Left ventricle myocardium inferior (tissue), 1 donor: ENCODE results near the gene DAPK3. TPM values are rescaled to one million over a fixed set of nuclear protein-coding genes. Genes with fewer than 3 reads are reported as not detected.
"Not testable (repeated sequence)": the region's sequence is repeated elsewhere in the genome, so short reads cannot be mapped to it uniquely, and the experiment has no call there.

Source experiments
- DNase-seq: peaks from one replicate; pipeline ENCODE4 v3.0.0-alpha.2; 2020
- H3K27ac ChIP-seq: fragments of 200-600 bp; replicated peaks from 2 replicates; pipeline ENCODE4 v1.8.0; 2021
- H3K27me3 ChIP-seq: fragments of 200-600 bp; 2 replicates; pipeline ENCODE4 v1.8.0; 2021; ENCODE audit warnings: low read depth
- H3K36me3 ChIP-seq: fragments of 200-600 bp; 2 replicates; pipeline ENCODE4 v1.8.0; 2021
- H3K4me1 ChIP-seq: fragments of 200-600 bp; 2 replicates; pipeline ENCODE4 v1.8.0; 2021
- H3K4me3 ChIP-seq: fragments of 200-600 bp; 2 replicates; pipeline ENCODE4 v1.8.0; 2021; ENCODE audit warnings: mild to moderate bottlenecking, moderate library complexity
- H3K9me3 ChIP-seq: fragments of 200-600 bp; replicated peaks from 2 replicates; pipeline ENCODE4 v1.8.0; 2021
- intact Hi-C: fragments of 100-400 bp; cut with micrococcal nuclease; formaldehyde crosslinking; loops from one replicate; pipeline ENCODE4 v1.11.0; 2022
- total RNA-seq: library from RNA; stranded (reverse); fragmentation: NEBNext Ultra II Directional; extraction: Animal tissue kit (Norgen Biotek cat#: 25700); gene quantifications from one replicate; pipeline ENCODE4 v1.2.1, GENCODE V29; 2021
- TF ChIP-seq, protein P1 (sequence below): fragments of 200-600 bp; IDR thresholded peaks from 2 replicates; pipeline ENCODE4 v1.8.0; 2021; ENCODE audit warnings: antibody characterized with exemption, mild to moderate bottlenecking, borderline replicate concordance
- donor health status: DM: no; HTN: yes; CAD: no; lungs with severe emphysema.

Gene DAPK3
- total RNA-seq, 1 donor from 2014 or later: 74.6 TPM

DNA sequence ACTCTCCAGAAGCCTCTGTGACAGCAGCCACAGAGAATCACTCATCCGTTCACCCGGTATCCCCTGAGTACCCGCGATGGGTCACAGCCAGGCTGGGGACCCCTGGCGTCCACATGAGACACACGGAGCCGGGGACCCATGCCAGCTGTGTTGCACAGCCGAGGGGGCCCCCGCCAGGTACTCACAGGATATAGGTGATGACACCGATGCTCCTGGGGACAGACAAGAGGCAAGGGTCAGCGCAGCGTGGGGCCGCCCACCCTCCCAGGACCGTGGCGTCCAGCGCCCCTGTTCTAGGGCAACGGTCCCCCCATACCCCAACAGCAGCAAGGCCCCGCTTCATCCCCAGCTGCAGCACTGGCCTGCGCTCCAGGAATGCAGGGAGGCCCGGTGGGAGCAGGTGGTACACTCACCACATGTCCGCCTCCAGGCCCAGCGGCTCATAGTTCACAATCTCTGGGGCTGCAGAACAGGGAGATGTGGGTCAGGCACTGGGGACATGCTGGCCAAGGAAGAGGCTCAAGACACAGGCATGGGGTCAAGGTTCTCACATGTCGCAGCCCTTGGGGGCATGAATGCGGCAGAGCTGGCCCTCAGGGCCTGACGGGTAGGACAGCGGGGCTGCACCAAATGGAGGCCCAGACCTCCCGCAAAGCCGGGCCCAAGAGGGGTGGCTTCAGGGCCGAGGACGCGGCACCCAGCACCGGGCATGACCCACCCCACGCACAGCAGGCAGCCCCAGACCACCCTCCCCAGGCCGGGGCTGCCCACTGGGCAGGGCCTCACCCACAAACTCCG is 7.2 kb downstream of the DAPK3 start:
- peaks cover 95% of the 10 kb centered on the region for H3K36me3 ChIP-seq
- H3K27ac ChIP-seq: no peak overlapping the region
- DNase-seq: no peak
- H3K9me3 ChIP-seq: no peaks in the 10 kb centered on the region
- no peaks in the 10 kb centered on the region for H3K27me3 ChIP-seq
- H3K4me3 ChIP-seq: no peak overlapping the region
- TF ChIP-seq, protein P1, sequence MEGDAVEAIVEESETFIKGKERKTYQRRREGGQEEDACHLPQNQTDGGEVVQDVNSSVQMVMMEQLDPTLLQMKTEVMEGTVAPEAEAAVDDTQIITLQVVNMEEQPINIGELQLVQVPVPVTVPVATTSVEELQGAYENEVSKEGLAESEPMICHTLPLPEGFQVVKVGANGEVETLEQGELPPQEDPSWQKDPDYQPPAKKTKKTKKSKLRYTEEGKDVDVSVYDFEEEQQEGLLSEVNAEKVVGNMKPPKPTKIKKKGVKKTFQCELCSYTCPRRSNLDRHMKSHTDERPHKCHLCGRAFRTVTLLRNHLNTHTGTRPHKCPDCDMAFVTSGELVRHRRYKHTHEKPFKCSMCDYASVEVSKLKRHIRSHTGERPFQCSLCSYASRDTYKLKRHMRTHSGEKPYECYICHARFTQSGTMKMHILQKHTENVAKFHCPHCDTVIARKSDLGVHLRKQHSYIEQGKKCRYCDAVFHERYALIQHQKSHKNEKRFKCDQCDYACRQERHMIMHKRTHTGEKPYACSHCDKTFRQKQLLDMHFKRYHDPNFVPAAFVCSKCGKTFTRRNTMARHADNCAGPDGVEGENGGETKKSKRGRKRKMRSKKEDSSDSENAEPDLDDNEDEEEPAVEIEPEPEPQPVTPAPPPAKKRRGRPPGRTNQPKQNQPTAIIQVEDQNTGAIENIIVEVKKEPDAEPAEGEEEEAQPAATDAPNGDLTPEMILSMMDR: no peak
- intact Hi-C loops: no loop called here
- H3K4me1 ChIP-seq: peaks cover 53% of the 10 kb centered on the region

DNA sequence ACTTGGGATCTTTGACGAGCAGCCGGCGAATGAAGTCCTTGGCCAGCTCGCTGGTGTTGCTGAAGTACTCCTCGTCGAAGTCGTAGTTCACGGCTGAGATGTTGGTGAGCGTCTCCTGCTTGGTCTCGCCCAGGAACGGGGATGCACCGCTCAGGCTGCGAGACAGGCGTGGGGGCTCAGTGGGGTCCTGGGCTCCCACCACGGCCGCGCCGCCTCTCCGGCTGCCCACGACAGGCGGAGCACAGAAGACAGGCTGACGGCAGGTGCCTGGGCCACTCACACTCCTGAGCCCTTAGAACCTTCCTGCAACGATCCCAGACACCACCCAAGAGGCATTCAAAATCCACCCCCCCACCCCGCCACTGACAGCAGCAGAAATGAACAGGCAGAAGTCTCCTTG is 9.9 kb downstream of the DAPK3 start:
- DNase-seq: no peak
- Histone ChIP-seq H3K27ac (peak overlapping the region; percentile 56), H3K27me3 (no peaks in the 10 kb centered on the region), H3K36me3 (peaks cover 97% of the 10 kb centered on the region), H3K4me3 (no peak overlapping the region), H3K9me3 (no peaks in the 10 kb centered on the region), H3K4me1 (peaks cover 26% of the 10 kb centered on the region)
- intact Hi-C loops: no loop called here
- TF ChIP-seq, protein P1: no peak

DNA sequence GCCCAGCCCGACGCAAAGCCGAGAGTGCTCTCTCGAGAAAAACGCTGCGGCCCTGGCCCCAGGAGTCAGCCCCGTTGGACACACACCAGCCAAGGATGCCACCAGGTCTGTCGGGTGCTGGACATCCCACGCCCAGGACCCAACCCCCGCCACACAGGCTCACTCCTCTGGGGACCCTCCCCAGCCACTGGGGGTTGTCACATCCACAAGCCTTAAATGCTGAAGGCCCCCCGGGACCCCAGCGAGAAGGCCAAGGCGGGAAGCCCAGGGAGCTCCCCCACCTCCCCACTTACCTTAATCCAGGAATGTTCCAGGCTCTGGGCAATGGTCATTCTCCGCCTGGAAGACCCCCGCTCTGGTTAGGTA is 11.2 kb downstream of the DAPK3 start:
- Histone ChIP-seq H3K27ac (no peak overlapping the region), H3K4me3 (no peak overlapping the region), H3K4me1 (peaks cover 14% of the 10 kb centered on the region), H3K27me3 (no peaks in the 10 kb centered on the region), H3K36me3 (peaks cover 89% of the 10 kb centered on the region), H3K9me3 (no peaks in the 10 kb centered on the region)
- no peak for DNase-seq
- intact Hi-C loops: no loop called here
- TF ChIP-seq, protein P1: no peak

DNA sequence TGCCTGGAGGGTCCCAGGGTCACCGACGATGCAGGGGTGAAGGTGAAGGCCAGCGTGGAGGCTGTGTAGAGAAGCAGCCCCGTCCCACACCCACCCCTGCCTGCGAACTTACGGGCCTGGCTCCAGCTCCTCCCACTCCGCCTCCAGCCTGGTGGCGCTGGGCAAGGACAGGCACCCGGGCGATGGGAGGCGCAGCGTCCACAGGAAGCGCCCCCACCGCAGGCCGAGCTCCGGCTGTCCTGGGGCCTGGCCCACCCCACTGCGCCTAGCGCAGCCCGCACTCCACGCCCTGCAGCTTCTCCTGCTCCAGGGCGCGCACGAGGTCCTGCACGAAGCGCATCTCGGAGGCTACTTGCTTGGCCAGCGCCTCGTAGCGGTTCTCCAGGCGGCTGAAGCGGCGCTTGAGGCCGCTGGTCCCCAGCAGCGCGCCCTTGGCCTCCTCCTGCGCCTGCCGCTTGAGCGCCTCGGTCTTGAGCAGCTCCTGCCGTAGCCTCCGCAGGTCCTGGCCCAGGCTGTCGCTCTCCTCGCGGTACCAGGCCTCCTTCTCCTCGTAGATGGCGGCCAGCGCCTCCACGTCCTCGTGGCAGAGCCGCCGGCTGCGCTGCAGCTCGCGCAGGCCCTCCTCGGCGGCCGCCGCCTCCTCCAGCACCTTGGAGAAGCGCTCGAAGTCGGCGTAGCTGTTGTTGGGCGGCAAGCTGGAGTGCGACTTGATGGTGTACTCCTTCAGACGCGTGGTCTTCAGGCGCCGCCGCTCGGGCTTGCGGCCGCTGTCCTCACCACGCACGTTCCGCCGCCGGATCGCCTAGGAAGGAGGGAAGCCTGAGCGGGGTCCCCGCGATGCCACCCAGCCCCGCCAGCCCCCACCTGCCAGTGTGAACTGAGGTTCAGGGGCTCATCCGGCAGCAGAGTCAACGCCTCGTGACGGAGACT is 11.8 kb downstream of the DAPK3 start:
- intact Hi-C loops: no loop called here
- Histone ChIP-seq H3K27me3 (no peaks in the 10 kb centered on the region), H3K4me1 (peaks cover 18% of the 10 kb centered on the region), H3K36me3 (peaks cover 84% of the 10 kb centered on the region), H3K9me3 (no peaks in the 10 kb centered on the region), H3K4me3 (no peak overlapping the region), H3K27ac (no peak overlapping the region)
- no peak for DNase-seq
- TF ChIP-seq, protein P1: no peak

DNA sequence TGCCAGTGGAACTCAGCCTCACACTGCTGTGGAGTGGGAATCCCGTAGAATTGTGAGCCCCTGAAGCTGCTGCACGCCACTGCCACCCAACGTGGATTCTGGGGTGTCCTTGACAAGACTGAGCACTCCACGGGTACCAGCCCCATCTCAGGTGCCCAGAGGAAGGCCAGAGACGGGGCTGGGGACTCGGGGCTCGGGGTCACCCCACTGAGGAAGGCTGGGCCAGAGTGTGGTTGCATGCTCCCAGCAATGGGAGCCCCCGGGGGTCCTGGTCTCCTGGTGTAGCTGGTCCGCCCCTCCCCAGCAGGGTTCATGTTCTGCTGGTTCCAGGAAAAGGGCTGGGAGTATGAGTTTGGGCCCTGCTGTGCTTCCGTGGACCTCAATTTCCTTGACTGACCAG is 15.2 kb downstream of the DAPK3 start:
- no peak for DNase-seq
- H3K4me1 ChIP-seq: peaks cover 41% of the 10 kb centered on the region
- H3K4me3 ChIP-seq: no peak overlapping the region
- H3K36me3 ChIP-seq: peaks cover 50% of the 10 kb centered on the region
- intact Hi-C loops: no loop called here
- peak overlapping the region; percentile 95 for H3K27ac ChIP-seq
- no peaks in the 10 kb centered on the region for H3K27me3 ChIP-seq
- no peaks in the 10 kb centered on the region for H3K9me3 ChIP-seq
- TF ChIP-seq, protein P1: no peak

DNA sequence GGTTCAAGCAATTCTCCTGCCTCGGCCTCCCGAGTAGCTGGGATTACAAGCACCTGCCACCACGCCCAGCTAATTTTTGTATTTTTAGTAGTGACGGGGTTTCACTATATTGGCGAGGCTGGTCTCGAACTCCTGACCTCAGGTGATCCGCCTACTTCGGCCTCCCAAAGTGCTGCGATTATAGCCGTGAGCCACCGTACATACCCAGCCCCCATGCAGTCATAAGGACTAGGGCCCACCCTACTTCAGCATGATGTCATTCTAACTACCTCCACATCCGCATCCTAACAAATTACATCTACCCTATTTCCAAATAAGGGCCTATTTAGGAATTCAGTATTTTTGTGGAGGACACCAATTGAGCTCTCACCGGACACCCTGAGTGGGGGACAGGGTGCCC is 15.6 kb downstream of the DAPK3 start:
- H3K4me1 ChIP-seq: peaks cover 45% of the 10 kb centered on the region
- intact Hi-C loops: not testable (repeated sequence)
- peaks cover 46% of the 10 kb centered on the region for H3K36me3 ChIP-seq

More for the DNA sequence above, 15.6 kb downstream of the DAPK3 start:
- H3K9me3 ChIP-seq, H3K4me3 ChIP-seq, DNase-seq, H3K27me3 ChIP-seq: not testable (repeated sequence)
- peak overlapping the region; percentile 95 for H3K27ac ChIP-seq
